ENCODE results near the gene ENTPD3.

Gene ENTPD3

GRCh38 chr3:40387001-40387894, at the start of gene ENTPD3:
Gene ENTPD3 (plus strand): TSS chr3:40387184. CDS start chr3:40388058, 874 bp downstream.
- TF ChIP-seq CTCF (IDR thresholded peaks at IDR 0.05; ENCODE audit: low read depth, low read length) = no peak
- Histone ChIP-seq H3K9me3 (ENCODE audit: severe bottlenecking) (no peaks in the 10 kb centered on the region), H3K27ac (no peak within 1 kb of the TSS), H3K27me3 (ENCODE audit: insufficient read depth, low read depth, severe bottlenecking) (peaks cover 5% of the 10 kb centered on the region), H3K36me3 (no peaks in the 10 kb centered on the region), H3K4me3 (ENCODE audit: low read depth, low read length) (peak within 1 kb of the TSS; percentile 66)
- DNase-seq = peak; percentile 52

- Histone ChIP-seq H3K9me3 (ENCODE audit: severe bottlenecking) (no peaks in the 10 kb centered on the region), H3K27ac (no peak overlapping the region), H3K36me3 (no peaks in the 10 kb centered on the region), H3K4me3 (ENCODE audit: low read depth, low read length) (no peak overlapping the region), H3K27me3 (ENCODE audit: insufficient read depth, low read depth, severe bottlenecking) (no peaks in the 10 kb centered on the region)
- TF ChIP-seq CTCF (IDR thresholded peaks at IDR 0.05; ENCODE audit: low read depth, low read length) = no peak
- no peak for DNase-seq
Measured at GRCh38 chr3:40339871-40340270, 47.1 kb upstream of the ENTPD3 start.

GRCh38 chr3:40340541-40341170, 46.3 kb upstream of the ENTPD3 start:
- no peak for DNase-seq
- H3K27me3 ChIP-seq (ENCODE audit: insufficient read depth, low read depth, severe bottlenecking) = no peaks in the 10 kb centered on the region
- TF ChIP-seq CTCF (IDR thresholded peaks at IDR 0.05; ENCODE audit: low read depth, low read length) = no peak
- H3K9me3 ChIP-seq (ENCODE audit: severe bottlenecking) = no peaks in the 10 kb centered on the region
- no peak overlapping the region for H3K4me3 ChIP-seq (ENCODE audit: low read depth, low read length)
- H3K36me3 ChIP-seq = no peaks in the 10 kb centered on the region
- H3K27ac ChIP-seq = no peak overlapping the region

GRCh38 chr3:40341671-40342070, 45.3 kb upstream of the ENTPD3 start:
- Histone ChIP-seq H3K36me3 (no peaks in the 10 kb centered on the region), H3K9me3 (ENCODE audit: severe bottlenecking) (no peaks in the 10 kb centered on the region), H3K27me3 (ENCODE audit: insufficient read depth, low read depth, severe bottlenecking) (no peaks in the 10 kb centered on the region), H3K4me3 (ENCODE audit: low read depth, low read length) (no peak overlapping the region), H3K27ac (no peak overlapping the region)
- DNase-seq = no peak
- no peak for TF ChIP-seq CTCF (IDR thresholded peaks at IDR 0.05; ENCODE audit: low read depth, low read length)

- Histone ChIP-seq H3K36me3 (no peaks in the 10 kb centered on the region), H3K27me3 (ENCODE audit: insufficient read depth, low read depth, severe bottlenecking) (no peaks in the 10 kb centered on the region), H3K9me3 (ENCODE audit: severe bottlenecking) (no peaks in the 10 kb centered on the region), H3K4me3 (ENCODE audit: low read depth, low read length) (no peak overlapping the region), H3K27ac (no peak overlapping the region)
- TF ChIP-seq CTCF (IDR thresholded peaks at IDR 0.05; ENCODE audit: low read depth, low read length) = no peak
- no peak for DNase-seq
Measured at GRCh38 chr3:40350529-40350928, 36.5 kb upstream of the ENTPD3 start.

All from WERI-Rb-1 (cell line).